Activated naive CD4-positive, alpha-beta T cell treated with anti-CD3 and anti-CD28 coated beads, Interleukin-2, amount 10 ng/mL, durations not matched to agents 7 days and 5 days (primary cell): Measurements from ENCODE around the gene GRIP2.

Experiments used
- CTCF ChIA-PET: fragments of 350-600 bp; sonication (Branson Sonifier 250); formaldehyde crosslinking; loops from one replicate; lab custom pipeline; 2021; ENCODE audit warnings: antibody characterized with exemption; lab: Charles Lee
- DNase-seq: peaks from one replicate; pipeline ENCODE4 v3.0.0-alpha.2; 2020
- H3K27ac Mint-ChIP-seq: one replicate; pipeline ENCODE4 v1.8.0; 2021; ENCODE audit warnings: mild to moderate bottlenecking, moderate library complexity, mixed read lengths
- H3K27me3 Mint-ChIP-seq: one replicate; pipeline ENCODE4 v1.8.0; 2021; ENCODE audit warnings: mild to moderate bottlenecking, mixed read lengths
- H3K36me3 Mint-ChIP-seq: one replicate; pipeline ENCODE4 v1.8.0; 2021; ENCODE audit warnings: mixed read lengths
- H3K4me1 Mint-ChIP-seq: one replicate; pipeline ENCODE4 v1.8.0; 2021; ENCODE audit warnings: mixed read lengths
- H3K4me3 Mint-ChIP-seq: one replicate; pipeline ENCODE4 v1.8.0; 2021; ENCODE audit warnings: mild to moderate bottlenecking, moderate library complexity, mixed read lengths
- H3K9me3 Mint-ChIP-seq: one replicate; pipeline ENCODE4 v1.8.0; 2021; ENCODE audit warnings: mixed read lengths

GRIP2 gene

DNA sequence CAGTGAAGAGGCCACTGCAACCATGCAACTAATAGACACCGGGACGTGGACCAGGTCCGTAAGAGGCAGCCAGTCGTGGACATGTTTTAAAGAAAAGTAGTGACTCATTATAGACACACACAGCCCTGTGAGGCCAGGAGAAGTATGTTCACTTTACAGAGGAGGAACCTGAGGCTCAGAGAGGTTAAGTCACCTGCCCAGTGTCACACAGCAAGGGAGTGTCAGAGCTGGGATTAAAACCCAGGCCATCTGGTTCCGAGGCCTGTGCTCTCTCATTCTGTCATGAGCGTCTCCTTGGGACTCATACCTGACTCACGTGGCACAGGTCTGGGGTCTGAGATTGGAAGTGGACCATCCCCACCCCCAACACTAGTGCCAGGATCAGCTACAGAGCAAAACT lies 28.1 kb upstream of the GRIP2 start:
- Mint-ChIP-seq H3K4me1 (no peaks in the 10 kb centered on the region), H3K27ac (no peak overlapping the region), H3K36me3 (no peaks in the 10 kb centered on the region), H3K4me3 (no peak overlapping the region), H3K27me3 (peaks cover 42% of the 10 kb centered on the region), H3K9me3 (no peaks in the 10 kb centered on the region)
- CTCF ChIA-PET: no interaction called here
- DNase-seq: no peak

DNA sequence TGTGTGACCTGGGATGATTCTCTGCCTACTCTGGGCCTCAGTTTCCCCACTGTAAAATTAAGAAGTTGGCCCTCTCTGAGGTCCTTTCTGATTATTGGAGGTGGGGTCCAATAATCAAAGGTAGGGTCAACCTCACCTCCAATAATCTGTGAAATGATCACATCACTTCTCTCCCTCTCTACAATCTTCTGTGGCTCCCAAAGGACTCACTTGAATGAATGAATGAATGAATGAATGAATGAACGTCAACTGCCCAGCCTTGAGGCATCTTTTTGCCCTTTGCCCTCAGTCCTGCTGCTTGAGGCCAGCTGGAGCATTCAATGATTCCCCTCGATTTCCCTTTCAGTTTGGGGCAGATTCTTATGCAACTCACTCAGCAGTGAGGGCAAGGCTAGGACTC lies 26.7 kb upstream of the GRIP2 start:
- DNase-seq: no peak
- CTCF ChIA-PET: no interaction called here
- H3K27ac Mint-ChIP-seq: no peak overlapping the region
- H3K4me1 Mint-ChIP-seq: no peaks in the 10 kb centered on the region
- no peak overlapping the region for H3K4me3 Mint-ChIP-seq
- H3K9me3 Mint-ChIP-seq: no peaks in the 10 kb centered on the region
- peaks cover 50% of the 10 kb centered on the region for H3K27me3 Mint-ChIP-seq
- no peaks in the 10 kb centered on the region for H3K36me3 Mint-ChIP-seq

DNA sequence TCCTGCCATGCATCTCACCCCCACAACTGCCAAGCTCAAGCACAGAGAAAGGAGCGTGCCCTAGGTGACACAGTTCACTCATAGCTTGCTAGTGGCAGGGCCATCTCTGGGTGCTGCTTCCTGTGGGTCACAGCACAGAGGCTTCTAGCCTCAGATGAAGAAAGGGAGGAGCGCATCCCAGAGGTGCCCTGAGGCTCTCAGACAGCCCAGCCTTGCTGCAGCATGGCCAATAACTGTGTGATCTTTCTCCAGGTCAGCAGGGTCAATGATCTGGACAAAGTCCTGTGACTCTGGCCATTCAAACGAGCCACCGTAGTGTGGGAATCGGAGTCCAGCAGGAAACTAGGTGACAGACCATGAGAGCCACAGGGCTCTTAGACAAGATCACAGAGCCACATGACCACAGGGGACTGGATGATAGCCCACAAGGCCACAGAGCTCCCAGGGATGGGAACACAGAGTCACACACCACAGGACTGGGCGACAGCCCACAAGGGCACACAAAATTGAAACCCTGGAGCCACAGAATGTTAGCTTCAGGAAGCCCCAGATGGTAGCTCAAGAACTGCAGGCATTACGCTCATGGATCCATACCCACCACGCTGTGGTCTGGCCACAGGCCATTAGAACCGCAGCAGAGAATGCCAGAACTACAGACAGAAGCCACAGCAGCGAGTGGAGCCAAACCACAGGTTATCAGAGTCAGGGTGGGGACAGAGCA lies 25.9 kb upstream of the GRIP2 start:
- no peaks in the 10 kb centered on the region for H3K36me3 Mint-ChIP-seq
- H3K27ac Mint-ChIP-seq: no peak overlapping the region
- H3K4me1 Mint-ChIP-seq: no peaks in the 10 kb centered on the region
- no peaks in the 10 kb centered on the region for H3K9me3 Mint-ChIP-seq
- no peak overlapping the region for H3K4me3 Mint-ChIP-seq
- CTCF ChIA-PET: interaction anchor here (0.8 kb wide), 1 partner anchor 71 kb away, joined by 3 read pairs; no protein-coding TSS in a partner anchor
- no peak for DNase-seq
- peaks cover 54% of the 10 kb centered on the region for H3K27me3 Mint-ChIP-seq

DNA sequence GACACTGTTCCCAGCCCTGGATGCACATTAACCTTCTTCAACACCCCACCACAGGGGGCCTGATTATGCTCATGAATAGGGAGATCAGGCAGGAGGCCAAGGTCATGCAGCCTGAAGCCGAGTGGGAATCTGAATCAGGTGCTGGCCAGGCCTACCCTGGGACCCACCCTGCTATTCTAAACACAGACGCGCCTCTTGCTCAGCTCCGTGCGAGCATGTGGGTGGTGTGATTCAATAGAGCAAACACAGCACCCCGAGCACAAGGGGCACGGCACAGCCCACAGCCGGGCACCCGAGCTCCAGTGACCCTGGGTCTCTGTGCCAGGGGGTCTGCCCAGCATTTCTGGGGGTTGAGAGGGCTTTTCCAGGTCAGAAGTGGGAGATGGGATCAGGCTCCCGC lies 24.6 kb upstream of the GRIP2 start:
- no peak overlapping the region for H3K27ac Mint-ChIP-seq
- DNase-seq: no peak
- H3K9me3 Mint-ChIP-seq: no peaks in the 10 kb centered on the region
- CTCF ChIA-PET: no interaction called here
- no peak overlapping the region for H3K4me3 Mint-ChIP-seq
- H3K4me1 Mint-ChIP-seq: no peaks in the 10 kb centered on the region
- H3K36me3 Mint-ChIP-seq: no peaks in the 10 kb centered on the region
- H3K27me3 Mint-ChIP-seq: peaks cover 61% of the 10 kb centered on the region

DNA sequence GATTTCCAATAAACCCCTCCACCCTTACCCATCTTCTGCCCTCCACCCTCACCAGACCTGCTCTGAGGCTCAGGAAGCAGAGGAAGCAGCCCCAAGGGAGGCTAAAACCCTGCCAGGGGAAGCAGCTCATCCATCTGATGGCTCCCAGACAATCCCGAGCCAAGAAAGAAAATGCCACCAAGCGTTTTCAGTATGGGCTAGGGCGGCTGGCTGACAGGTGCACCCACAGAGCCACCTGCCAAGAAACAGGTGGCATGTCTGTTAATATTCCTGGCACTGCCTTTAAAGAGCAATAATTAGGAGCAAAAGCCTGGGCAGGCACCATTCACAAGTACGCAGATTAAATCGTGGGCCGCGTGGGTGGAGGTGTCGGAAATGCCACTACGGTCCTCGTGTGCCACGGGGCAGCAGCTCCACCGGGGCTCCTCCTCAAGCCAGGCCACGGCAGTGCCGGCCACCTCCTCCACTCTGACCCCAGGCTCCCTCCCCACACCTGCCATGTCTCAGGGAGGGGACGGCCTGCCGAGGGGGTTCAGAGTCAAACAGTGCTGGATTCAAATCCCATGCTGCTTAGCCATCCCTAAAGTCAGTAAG lies 23.9 kb upstream of the GRIP2 start:
- CTCF ChIA-PET: no interaction called here
- Mint-ChIP-seq H3K9me3 (no peaks in the 10 kb centered on the region), H3K4me1 (no peaks in the 10 kb centered on the region), H3K4me3 (no peak overlapping the region), H3K36me3 (no peaks in the 10 kb centered on the region), H3K27ac (no peak overlapping the region), H3K27me3 (peaks cover 67% of the 10 kb centered on the region)
- no peak for DNase-seq

DNA sequence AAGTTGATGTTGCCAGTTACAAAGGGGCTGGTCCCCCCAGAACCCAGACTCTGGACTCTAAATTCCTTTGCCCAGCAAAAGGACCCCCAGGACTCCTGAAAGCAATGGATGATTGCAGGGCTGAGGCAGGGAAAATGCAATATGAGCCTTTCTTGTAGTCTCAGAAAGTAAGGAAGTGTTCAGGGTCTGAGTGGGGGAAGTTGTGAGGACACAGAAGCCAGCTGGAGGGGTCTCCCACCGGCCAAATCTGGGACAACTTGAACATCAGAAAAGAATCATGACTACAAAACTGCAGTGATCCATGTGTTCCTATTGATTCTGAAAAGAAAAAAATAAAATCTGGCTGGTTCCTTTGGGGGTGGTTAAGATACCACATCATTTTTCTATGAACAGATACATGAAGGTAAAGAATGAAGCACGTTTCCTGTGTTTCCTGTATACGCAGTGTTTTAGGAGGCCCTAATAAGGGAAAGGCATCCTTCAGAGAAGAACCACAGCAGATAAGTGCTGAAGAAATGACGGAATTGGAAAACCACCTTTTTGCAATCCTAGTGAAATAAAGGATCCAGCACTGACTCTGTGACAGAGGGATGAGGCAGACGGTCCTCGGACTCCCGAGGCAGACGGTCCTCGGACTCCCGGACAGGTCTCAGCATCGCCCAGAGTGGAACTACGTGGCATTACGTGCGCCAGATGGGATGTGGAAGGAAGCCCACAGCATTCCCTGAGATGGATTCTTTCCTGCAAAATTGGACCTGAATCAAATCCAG lies 22.2 kb upstream of the GRIP2 start:
- Mint-ChIP-seq H3K4me1 (no peaks in the 10 kb centered on the region), H3K27ac (no peak overlapping the region), H3K4me3 (no peak overlapping the region), H3K27me3 (peaks cover 73% of the 10 kb centered on the region), H3K9me3 (no peaks in the 10 kb centered on the region), H3K36me3 (no peaks in the 10 kb centered on the region)
- DNase-seq: no peak
- CTCF ChIA-PET: no interaction called here

DNA sequence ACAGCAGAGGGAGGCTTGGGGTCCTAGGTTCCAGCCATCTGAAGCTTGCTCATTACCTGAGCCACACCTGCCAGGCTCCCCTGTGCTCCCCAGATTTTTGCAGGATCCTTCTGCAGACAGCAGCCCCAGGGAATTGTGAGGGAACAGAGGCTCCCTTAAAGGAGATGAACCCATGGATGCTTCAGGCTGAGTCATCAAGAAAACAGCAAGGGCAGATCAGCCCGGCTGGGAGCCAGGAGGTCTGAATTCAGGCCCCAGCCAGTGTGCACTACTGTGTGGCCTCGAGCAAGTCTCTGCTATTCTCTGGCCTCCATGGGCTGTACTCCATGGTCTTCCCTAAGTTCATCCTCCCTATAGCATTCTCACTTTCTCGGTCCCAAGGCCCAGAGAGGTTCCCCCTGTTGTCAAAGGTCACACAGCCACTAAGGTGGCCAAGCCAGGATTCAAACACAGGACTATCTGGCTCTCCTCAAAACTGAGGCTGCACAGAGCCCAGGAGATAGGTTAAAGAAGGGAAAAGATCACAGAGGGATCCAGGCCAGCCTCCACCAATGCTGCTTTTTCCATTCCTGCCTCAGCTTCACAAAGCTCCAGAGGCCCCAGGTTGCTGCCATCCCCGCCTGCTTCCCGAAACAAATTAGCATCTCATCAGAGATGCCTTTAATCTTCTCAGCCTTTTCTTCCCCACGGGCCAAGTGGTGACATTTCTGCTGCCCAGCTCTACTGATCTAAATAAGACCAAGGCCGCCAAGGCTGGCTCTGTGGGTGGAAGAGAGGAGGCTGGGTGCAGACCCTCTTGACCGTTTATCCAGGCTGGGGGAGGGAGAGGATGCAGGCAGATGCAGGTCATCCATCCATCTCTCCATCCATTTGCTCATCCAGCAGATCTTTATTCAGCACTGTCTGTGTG lies 21.2 kb upstream of the GRIP2 start:
- peaks cover under 1% of the 10 kb centered on the region for H3K4me1 Mint-ChIP-seq
- H3K27ac Mint-ChIP-seq: no peak overlapping the region
- DNase-seq: no peak
- CTCF ChIA-PET: no interaction called here
- H3K27me3 Mint-ChIP-seq: peaks cover 79% of the 10 kb centered on the region
- H3K4me3 Mint-ChIP-seq: no peak overlapping the region
- H3K9me3 Mint-ChIP-seq: no peaks in the 10 kb centered on the region
- no peaks in the 10 kb centered on the region for H3K36me3 Mint-ChIP-seq

DNA sequence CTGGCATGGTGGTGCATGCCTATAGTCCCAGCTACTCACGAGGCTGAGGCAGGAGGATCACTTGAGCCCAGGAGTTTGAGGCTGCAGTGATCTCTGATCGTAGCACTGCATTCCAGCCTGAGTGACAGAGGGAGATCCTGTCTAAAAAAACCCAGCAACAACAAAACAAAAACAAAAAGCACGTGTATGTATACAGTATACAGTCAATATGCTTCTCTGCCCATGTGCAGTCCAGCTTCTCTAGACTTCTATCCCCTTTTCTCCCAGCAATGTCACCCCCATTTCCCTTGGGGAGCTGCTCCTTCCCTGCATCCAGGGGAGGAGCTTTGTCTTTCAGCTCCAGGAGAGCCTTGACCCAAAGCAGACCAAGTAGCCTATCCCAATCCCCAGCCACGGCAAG lies 20.0 kb upstream of the GRIP2 start:
- CTCF ChIA-PET: no interaction called here

DNA sequence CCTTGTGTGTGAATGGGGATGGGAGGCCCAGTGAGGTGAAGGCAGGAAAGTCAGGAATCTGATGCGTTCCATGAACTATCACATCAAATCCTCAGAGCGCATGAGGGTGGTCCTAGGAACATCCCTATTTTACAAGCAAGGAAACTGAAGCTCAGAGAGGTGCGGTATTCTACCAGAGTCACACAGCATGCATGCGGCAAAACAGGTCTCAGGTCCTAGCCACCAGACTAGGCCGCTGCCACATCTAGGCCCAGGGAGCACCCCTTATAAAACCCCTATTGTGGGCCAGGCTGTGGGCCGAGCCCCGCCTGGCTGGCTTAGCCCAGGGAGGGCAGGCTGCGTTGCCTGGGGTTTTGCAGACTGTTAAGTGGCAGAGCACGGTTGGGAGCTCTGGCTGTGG lies 17.9 kb upstream of the GRIP2 start:
- no peak overlapping the region for H3K4me3 Mint-ChIP-seq
- CTCF ChIA-PET: no interaction called here
- DNase-seq: no peak
- peaks cover 86% of the 10 kb centered on the region for H3K27me3 Mint-ChIP-seq
- no peak overlapping the region for H3K27ac Mint-ChIP-seq
- H3K36me3 Mint-ChIP-seq: no peaks in the 10 kb centered on the region
- H3K9me3 Mint-ChIP-seq: no peaks in the 10 kb centered on the region
- H3K4me1 Mint-ChIP-seq: peaks cover 10% of the 10 kb centered on the region

More for the DNA sequence above, 20.0 kb upstream of the GRIP2 start:
- Mint-ChIP-seq H3K9me3 (no peaks in the 10 kb centered on the region), H3K4me3 (no peak overlapping the region), H3K27ac (no peak overlapping the region), H3K36me3 (no peaks in the 10 kb centered on the region), H3K4me1 (peaks cover 10% of the 10 kb centered on the region), H3K27me3 (peaks cover 82% of the 10 kb centered on the region)
- no peak for DNase-seq

DNA sequence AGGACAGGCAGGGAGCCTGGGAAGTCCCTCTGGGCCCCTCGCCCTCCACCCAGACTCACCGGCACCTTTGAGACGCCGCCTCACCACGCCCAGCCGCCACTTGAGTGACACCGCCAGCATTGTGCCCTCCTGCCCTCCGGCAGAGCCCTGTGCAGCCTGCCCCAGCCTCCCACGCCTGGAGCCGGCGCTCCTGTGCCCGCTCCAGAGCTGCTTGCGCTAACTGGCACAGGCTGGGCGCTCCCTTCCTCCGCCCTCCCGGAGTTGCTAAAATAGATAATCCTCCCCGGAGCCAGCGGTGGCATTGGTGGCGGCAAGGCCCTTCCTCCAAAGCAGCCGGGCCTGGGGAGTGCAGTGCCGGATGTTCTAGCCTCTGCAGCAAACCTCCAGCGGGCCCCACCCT lies 15.7 kb upstream of the GRIP2 start:
- DNase-seq: no peak
- Mint-ChIP-seq H3K36me3 (no peaks in the 10 kb centered on the region), H3K9me3 (no peaks in the 10 kb centered on the region), H3K27me3 (peaks cover 76% of the 10 kb centered on the region), H3K4me3 (peak overlapping the region; percentile 1), H3K27ac (no peak overlapping the region), H3K4me1 (peaks cover 10% of the 10 kb centered on the region)
- CTCF ChIA-PET: no interaction called here

DNA sequence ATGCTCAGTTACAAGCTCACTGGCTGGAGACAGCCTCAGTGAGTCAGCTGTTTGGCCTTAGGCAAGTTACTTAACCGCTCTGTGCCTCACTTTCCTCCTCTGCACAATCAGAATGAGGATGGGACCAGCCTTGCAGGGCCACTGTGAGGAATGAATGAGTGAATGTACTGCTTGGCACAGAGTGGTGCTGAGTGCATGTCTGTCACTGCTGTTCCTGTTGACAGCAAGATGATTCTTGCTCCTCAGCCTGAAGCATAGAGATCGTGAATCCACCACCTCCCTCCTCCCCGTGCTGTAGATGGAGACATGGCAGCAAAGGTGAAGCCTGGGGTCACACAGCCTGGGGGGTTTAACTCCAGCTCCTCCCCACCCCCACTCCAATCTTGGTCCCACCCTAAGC lies 14.6 kb upstream of the GRIP2 start:
- peaks cover 10% of the 10 kb centered on the region for H3K4me1 Mint-ChIP-seq
- H3K4me3 Mint-ChIP-seq: no peak overlapping the region
- H3K27ac Mint-ChIP-seq: no peak overlapping the region
- H3K36me3 Mint-ChIP-seq: no peaks in the 10 kb centered on the region
- no peaks in the 10 kb centered on the region for H3K9me3 Mint-ChIP-seq
- CTCF ChIA-PET: no interaction called here
- DNase-seq: no peak
- H3K27me3 Mint-ChIP-seq: peaks cover 77% of the 10 kb centered on the region

DNA sequence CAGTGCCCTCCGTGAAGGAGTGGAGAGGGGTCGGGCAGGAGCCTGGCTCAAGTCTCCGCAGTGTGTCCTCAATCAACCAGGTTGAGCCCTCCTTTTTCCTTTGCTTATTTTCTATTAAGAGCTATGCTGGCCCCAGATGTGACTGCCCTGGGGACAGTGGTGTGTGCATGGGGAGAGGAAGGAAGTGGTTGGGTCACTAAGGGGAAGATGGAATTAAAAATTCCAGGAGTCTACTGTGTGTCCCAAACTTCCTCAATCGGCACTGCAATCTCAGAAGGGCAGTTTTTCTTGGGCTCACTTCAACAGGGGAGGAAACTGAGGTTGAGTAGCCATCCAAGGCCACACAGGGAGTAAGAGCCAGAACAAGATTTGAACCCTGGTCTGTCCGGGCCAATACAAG lies 13.7 kb upstream of the GRIP2 start:
- peaks cover 10% of the 10 kb centered on the region for H3K4me1 Mint-ChIP-seq
- no peaks in the 10 kb centered on the region for H3K9me3 Mint-ChIP-seq
- no peak overlapping the region for H3K4me3 Mint-ChIP-seq
- no peak overlapping the region for H3K27ac Mint-ChIP-seq
- no peaks in the 10 kb centered on the region for H3K36me3 Mint-ChIP-seq
- H3K27me3 Mint-ChIP-seq: peaks cover 72% of the 10 kb centered on the region
- DNase-seq: no peak
- CTCF ChIA-PET: no interaction called here

DNA sequence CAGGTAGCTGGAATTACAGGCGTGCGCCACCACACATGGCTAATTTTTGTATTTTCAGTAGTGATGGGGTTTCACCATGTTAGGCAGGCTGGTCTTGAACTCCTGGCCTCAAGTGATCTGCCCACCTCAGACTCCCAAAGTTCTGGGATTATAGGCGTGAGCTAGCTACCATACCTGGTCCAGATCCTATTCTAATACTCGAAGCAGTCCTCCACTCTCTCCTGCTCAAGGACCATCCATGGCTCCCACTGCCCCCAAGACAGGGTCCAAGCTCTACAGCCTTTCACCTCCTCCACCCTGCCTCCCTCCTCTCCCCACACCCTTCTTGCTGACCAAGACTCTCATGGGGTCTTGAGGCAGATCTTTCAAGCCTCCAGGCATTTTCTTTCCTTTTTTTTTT lies 12.6 kb upstream of the GRIP2 start:
- no peak overlapping the region for H3K27ac Mint-ChIP-seq
- CTCF ChIA-PET: interaction anchor here (0.6 kb wide), 1 partner anchor 632 kb away, joined by 3 read pairs; no protein-coding TSS in a partner anchor
- peaks cover 10% of the 10 kb centered on the region for H3K4me1 Mint-ChIP-seq
- H3K27me3 Mint-ChIP-seq: peaks cover 76% of the 10 kb centered on the region
- no peaks in the 10 kb centered on the region for H3K36me3 Mint-ChIP-seq
- H3K4me3 Mint-ChIP-seq: no peak overlapping the region
- DNase-seq: no peak
- no peaks in the 10 kb centered on the region for H3K9me3 Mint-ChIP-seq
